ENCODE measurements around the gene TOMM20. TPM values are rescaled to one million over a fixed set of nuclear protein-coding genes. Genes with fewer than 3 reads are reported as not detected.
"Not testable (repeated sequence)": the region's sequence is repeated elsewhere in the genome, so short reads cannot be mapped to it uniquely, and the experiment has no call there.

Gene TOMM20
- total RNA-seq, 1 experiment from 2014 or later = 72.6 TPM

GRCh38 chr1:235098991-235099390 lies 29.6 kb downstream of the TOMM20 start:
- BruUV-seq (replicated peaks) = no TSS peak
- ChIA-PET POLR2A (ENCODE audit: low non-redundant PET) (no interaction called here), CTCF (no interaction called here)
- Histone ChIP-seq H3K36me3 (ENCODE audit: insufficient read depth, low read length, poor library complexity, severe bottlenecking) (no peaks in the 10 kb centered on the region), H3K27me3 (replicated peaks; ENCODE audit: insufficient read depth, low read depth, low read length, poor library complexity) (no peaks in the 10 kb centered on the region), H3K27ac (ENCODE audit: low read depth, low read length, poor library complexity, severe bottlenecking) (no peak overlapping the region), H3K4me1 (ENCODE audit: insufficient read depth, low read length, poor library complexity, severe bottlenecking) (peaks cover 3% of the 10 kb centered on the region), H3K9me3 (ENCODE audit: low read depth, low read length, poor library complexity, severe bottlenecking) (no peaks in the 10 kb centered on the region), H3K4me3 (ENCODE audit: low read depth, low read length, poor library complexity, severe bottlenecking) (no peak overlapping the region)
- no peak for DNase-seq (ENCODE audit: low spot score)
- TF ChIP-seq, protein P1, sequence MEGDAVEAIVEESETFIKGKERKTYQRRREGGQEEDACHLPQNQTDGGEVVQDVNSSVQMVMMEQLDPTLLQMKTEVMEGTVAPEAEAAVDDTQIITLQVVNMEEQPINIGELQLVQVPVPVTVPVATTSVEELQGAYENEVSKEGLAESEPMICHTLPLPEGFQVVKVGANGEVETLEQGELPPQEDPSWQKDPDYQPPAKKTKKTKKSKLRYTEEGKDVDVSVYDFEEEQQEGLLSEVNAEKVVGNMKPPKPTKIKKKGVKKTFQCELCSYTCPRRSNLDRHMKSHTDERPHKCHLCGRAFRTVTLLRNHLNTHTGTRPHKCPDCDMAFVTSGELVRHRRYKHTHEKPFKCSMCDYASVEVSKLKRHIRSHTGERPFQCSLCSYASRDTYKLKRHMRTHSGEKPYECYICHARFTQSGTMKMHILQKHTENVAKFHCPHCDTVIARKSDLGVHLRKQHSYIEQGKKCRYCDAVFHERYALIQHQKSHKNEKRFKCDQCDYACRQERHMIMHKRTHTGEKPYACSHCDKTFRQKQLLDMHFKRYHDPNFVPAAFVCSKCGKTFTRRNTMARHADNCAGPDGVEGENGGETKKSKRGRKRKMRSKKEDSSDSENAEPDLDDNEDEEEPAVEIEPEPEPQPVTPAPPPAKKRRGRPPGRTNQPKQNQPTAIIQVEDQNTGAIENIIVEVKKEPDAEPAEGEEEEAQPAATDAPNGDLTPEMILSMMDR (conservative IDR thresholded peaks at IDR 0.05; ENCODE audit: low read depth, low read length) = no peak
- no peak for TF ChIP-seq EZH2 (IDR thresholded peaks at IDR 0.05; ENCODE audit: borderline replicate concordance, low read depth, low read length, poor library complexity, severe bottlenecking)
- intact Hi-C loops (cut with micrococcal nuclease; ENCODE audit: unreplicated experiment) = no loop called here

DNA sequence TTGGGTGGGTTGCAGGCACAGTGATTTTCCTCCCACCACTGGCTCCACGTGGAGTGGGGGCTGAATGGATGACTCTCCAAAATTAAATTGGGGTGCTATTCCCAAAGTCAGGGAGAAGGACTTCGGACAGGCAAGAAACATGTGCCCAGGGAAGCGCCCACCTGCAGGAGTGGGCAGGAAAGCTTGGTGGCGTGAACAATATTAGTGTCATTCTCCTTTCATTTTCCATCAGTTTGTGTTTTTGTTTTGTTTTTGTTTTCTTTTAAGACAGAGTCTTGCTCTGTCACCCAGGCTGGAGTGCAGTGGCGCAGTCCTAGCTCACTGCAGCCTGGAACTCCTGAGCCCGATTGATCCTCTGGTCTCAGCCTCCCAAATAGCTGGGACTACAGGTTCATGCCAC lies 30.1 kb downstream of the TOMM20 start:
- H3K4me3 ChIP-seq (ENCODE audit: low read depth, low read length, poor library complexity, severe bottlenecking) = no peak overlapping the region
- no peak overlapping the region for H3K27ac ChIP-seq (ENCODE audit: low read depth, low read length, poor library complexity, severe bottlenecking)
- DNase-seq (ENCODE audit: low spot score) = no peak
- H3K27me3 ChIP-seq (replicated peaks; ENCODE audit: insufficient read depth, low read depth, low read length, poor library complexity) = no peaks in the 10 kb centered on the region
- H3K9me3 ChIP-seq (ENCODE audit: low read depth, low read length, poor library complexity, severe bottlenecking) = no peaks in the 10 kb centered on the region
- ChIA-PET CTCF (no interaction called here), POLR2A (ENCODE audit: low non-redundant PET) (no interaction called here)
- no peaks in the 10 kb centered on the region for H3K36me3 ChIP-seq (ENCODE audit: insufficient read depth, low read length, poor library complexity, severe bottlenecking)
- BruUV-seq (replicated peaks) = no TSS peak
- H3K4me1 ChIP-seq (ENCODE audit: insufficient read depth, low read length, poor library complexity, severe bottlenecking) = no peaks in the 10 kb centered on the region
- no peak for TF ChIP-seq EZH2 (IDR thresholded peaks at IDR 0.05; ENCODE audit: borderline replicate concordance, low read depth, low read length, poor library complexity, severe bottlenecking)
- TF ChIP-seq, protein P1 (conservative IDR thresholded peaks at IDR 0.05; ENCODE audit: low read depth, low read length) = no peak
- intact Hi-C loops (cut with micrococcal nuclease; ENCODE audit: unreplicated experiment) = no loop called here

GRCh38 chr1:235097501-235097900 lies 31.1 kb downstream of the TOMM20 start:
- intact Hi-C loops (cut with micrococcal nuclease; ENCODE audit: unreplicated experiment); CTCF ChIA-PET; H3K9me3 ChIP-seq (ENCODE audit: low read depth, low read length, poor library complexity, severe bottlenecking); H3K27me3 ChIP-seq (replicated peaks; ENCODE audit: insufficient read depth, low read depth, low read length, poor library complexity); BruUV-seq (replicated peaks); DNase-seq (ENCODE audit: low spot score); H3K4me1 ChIP-seq (ENCODE audit: insufficient read depth, low read length, poor library complexity, severe bottlenecking); H3K27ac ChIP-seq (ENCODE audit: low read depth, low read length, poor library complexity, severe bottlenecking); H3K36me3 ChIP-seq (ENCODE audit: insufficient read depth, low read length, poor library complexity, severe bottlenecking); POLR2A ChIA-PET (ENCODE audit: low non-redundant PET); H3K4me3 ChIP-seq (ENCODE audit: low read depth, low read length, poor library complexity, severe bottlenecking): not testable (repeated sequence)

DNA sequence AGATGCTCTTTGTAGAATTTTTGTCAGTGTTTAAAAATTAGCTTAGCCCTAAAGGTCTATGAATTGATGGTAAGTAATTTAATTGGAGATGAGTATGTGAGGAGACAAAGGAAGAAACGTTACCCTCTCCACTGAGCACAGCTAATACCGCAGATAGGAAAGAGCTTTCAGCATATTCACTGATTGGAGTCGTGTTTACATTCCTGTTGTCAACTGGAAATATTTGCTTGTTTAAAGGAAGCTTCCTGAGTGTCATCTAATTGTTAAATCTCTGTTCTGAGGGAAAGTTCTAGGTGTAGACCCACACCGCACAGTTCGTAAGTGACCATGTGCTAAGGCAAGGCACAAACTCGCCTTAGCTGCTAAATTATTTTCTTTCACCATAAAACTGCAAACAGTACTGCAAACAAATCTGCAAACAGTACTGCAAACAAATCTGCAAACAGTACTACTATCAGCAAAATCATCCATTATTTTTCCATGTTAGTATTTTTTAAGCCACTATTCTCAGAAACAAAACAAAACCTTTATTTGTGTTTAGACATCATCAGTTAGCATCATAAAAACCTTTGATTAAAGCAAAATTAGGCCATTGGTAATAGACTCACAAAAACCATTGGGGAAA lies 32.6 kb downstream of the TOMM20 start:
- intact Hi-C loops (cut with micrococcal nuclease; ENCODE audit: unreplicated experiment) = no loop called here

More for the DNA sequence above, 32.6 kb downstream of the TOMM20 start:
- ChIA-PET CTCF (no interaction called here), POLR2A (ENCODE audit: low non-redundant PET) (no interaction called here)
- BruUV-seq (replicated peaks) = no TSS peak
- no peak overlapping the region for H3K27ac ChIP-seq (ENCODE audit: low read depth, low read length, poor library complexity, severe bottlenecking)
- H3K4me1 ChIP-seq (ENCODE audit: insufficient read depth, low read length, poor library complexity, severe bottlenecking) = no peaks in the 10 kb centered on the region
- TF ChIP-seq EZH2 (IDR thresholded peaks at IDR 0.05; ENCODE audit: borderline replicate concordance, low read depth, low read length, poor library complexity, severe bottlenecking) = no peak
- TF ChIP-seq, protein P1 (conservative IDR thresholded peaks at IDR 0.05; ENCODE audit: low read depth, low read length) = no peak
- H3K4me3 ChIP-seq (ENCODE audit: low read depth, low read length, poor library complexity, severe bottlenecking) = no peak overlapping the region
- H3K9me3 ChIP-seq (ENCODE audit: low read depth, low read length, poor library complexity, severe bottlenecking) = no peaks in the 10 kb centered on the region
- DNase-seq (ENCODE audit: low spot score) = no peak
- H3K36me3 ChIP-seq (ENCODE audit: insufficient read depth, low read length, poor library complexity, severe bottlenecking) = no peaks in the 10 kb centered on the region
- H3K27me3 ChIP-seq (replicated peaks; ENCODE audit: insufficient read depth, low read depth, low read length, poor library complexity) = no peaks in the 10 kb centered on the region

All from A673 (cell line).